ENCODE measurements around the gene ITGB1BP1. TPM values are rescaled to one million over a fixed set of nuclear protein-coding genes. Genes with fewer than 3 reads are reported as not detected.

ITGB1BP1 gene
- total and polyA plus RNA-seq, 10 of the 15 experiments (the other 5 are each of a cell fraction or from before 2014, with no cell fraction given), result 50.2 to 273 (median 97.2) TPM

- TF ChIP-seq CUX1 (IDR thresholded peaks at IDR 0.05; ENCODE audit: insufficient replicate concordance, low read depth, low read length) (no peak), TCF7 (IDR thresholded peaks at IDR 0.05; ENCODE audit: borderline replicate concordance) (no peak), HCFC1 (IDR thresholded peaks at IDR 0.05; ENCODE audit: low read length) (no peak), SMAD5 (IDR thresholded peaks at IDR 0.05; ENCODE audit: low read depth) (no peak), ZNF274 (IDR thresholded peaks at IDR 0.05; ENCODE audit: insufficient read depth, insufficient read length) (no peak), SIN3A (IDR thresholded peaks at IDR 0.05; ENCODE audit: low read depth, low read length) (no peak)
- TF ChIP-seq, protein P1, sequence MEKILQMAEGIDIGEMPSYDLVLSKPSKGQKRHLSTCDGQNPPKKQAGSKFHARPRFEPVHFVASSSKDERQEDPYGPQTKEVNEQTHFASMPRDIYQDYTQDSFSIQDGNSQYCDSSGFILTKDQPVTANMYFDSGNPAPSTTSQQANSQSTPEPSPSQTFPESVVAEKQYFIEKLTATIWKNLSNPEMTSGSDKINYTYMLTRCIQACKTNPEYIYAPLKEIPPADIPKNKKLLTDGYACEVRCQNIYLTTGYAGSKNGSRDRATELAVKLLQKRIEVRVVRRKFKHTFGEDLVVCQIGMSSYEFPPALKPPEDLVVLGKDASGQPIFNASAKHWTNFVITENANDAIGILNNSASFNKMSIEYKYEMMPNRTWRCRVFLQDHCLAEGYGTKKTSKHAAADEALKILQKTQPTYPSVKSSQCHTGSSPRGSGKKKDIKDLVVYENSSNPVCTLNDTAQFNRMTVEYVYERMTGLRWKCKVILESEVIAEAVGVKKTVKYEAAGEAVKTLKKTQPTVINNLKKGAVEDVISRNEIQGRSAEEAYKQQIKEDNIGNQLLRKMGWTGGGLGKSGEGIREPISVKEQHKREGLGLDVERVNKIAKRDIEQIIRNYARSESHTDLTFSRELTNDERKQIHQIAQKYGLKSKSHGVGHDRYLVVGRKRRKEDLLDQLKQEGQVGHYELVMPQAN (conservative IDR thresholded peaks at IDR 0.05), result no peak
- TF ChIP-seq, protein P2, sequence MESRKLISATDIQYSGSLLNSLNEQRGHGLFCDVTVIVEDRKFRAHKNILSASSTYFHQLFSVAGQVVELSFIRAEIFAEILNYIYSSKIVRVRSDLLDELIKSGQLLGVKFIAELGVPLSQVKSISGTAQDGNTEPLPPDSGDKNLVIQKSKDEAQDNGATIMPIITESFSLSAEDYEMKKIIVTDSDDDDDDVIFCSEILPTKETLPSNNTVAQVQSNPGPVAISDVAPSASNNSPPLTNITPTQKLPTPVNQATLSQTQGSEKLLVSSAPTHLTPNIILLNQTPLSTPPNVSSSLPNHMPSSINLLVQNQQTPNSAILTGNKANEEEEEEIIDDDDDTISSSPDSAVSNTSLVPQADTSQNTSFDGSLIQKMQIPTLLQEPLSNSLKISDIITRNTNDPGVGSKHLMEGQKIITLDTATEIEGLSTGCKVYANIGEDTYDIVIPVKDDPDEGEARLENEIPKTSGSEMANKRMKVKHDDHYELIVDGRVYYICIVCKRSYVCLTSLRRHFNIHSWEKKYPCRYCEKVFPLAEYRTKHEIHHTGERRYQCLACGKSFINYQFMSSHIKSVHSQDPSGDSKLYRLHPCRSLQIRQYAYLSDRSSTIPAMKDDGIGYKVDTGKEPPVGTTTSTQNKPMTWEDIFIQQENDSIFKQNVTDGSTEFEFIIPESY (IDR thresholded peaks at IDR 0.05), result no peak
- TF ChIP-seq, protein P3, sequence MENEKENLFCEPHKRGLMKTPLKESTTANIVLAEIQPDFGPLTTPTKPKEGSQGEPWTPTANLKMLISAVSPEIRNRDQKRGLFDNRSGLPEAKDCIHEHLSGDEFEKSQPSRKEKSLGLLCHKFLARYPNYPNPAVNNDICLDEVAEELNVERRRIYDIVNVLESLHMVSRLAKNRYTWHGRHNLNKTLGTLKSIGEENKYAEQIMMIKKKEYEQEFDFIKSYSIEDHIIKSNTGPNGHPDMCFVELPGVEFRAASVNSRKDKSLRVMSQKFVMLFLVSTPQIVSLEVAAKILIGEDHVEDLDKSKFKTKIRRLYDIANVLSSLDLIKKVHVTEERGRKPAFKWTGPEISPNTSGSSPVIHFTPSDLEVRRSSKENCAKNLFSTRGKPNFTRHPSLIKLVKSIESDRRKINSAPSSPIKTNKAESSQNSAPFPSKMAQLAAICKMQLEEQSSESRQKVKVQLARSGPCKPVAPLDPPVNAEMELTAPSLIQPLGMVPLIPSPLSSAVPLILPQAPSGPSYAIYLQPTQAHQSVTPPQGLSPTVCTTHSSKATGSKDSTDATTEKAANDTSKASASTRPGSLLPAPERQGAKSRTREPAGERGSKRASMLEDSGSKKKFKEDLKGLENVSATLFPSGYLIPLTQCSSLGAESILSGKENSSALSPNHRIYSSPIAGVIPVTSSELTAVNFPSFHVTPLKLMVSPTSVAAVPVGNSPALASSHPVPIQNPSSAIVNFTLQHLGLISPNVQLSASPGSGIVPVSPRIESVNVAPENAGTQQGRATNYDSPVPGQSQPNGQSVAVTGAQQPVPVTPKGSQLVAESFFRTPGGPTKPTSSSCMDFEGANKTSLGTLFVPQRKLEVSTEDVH (IDR thresholded peaks at IDR 0.05; ENCODE audit: low read depth, partially characterized antibody), result no peak
These were observed 14.6 kb downstream of the ITGB1BP1 start (continued) for GRCh38 chr2:9408641-9409151.

Measured in GM12878 (cell line).